K562 (cell line): ENCODE results near the gene ODC1. TPM values are rescaled to one million over a fixed set of nuclear protein-coding genes. Genes with fewer than 3 reads are reported as not detected.
A peak's percentile ranks its signal among the peaks of the same experiment; 100 is the strongest.

ENCODE experiments used
- ADNP ChIP-seq: fragments of 200-800 bp; sonication (Bioruptor generic); IDR thresholded peaks from 2 replicates; pipeline ENCODE4 v1.6.1; 2016; ENCODE audit warnings: missing genetic modification characterization, missing compliant biosample characterization
- BRD4 ChIP-seq: fragments of 200-600 bp; sonication (generic); IDR thresholded peaks from 2 replicates; pipeline ENCODE4 v1.6.1; 2017; ENCODE audit warnings: inconsistent platforms
- CBX1 ChIP-seq: sonication (generic); IDR thresholded peaks from 2 replicates; pipeline ENCODE4 v1.6.1; 2016; ENCODE audit warnings: antibody characterized with exemption, low read depth, mild to moderate bottlenecking
- CBX3 ChIP-seq, 2 experiments: IDR thresholded peaks; 1 replicate in 1 of 2; 2 replicates in 1 of 2; pipeline ENCODE4 v1.6.1; 2012; ENCODE audit warnings: inconsistent platforms in 2 of 2, low read length in 2 of 2, borderline replicate concordance in 1 of 2, control low read depth in 1 of 2
- DPF2 ChIP-seq: fragments of 450-650 bp; IDR thresholded peaks from 2 replicates; pipeline ENCODE4 v1.6.1; 2016
- GATAD2B ChIP-seq: fragments of 450-650 bp; IDR thresholded peaks from 2 replicates; pipeline ENCODE4 v1.6.1; 2017; ENCODE audit warnings: mild to moderate bottlenecking, borderline replicate concordance
- HOMEZ ChIP-seq: fragments of 250-450 bp; sonication (Bioruptor Pico); IDR thresholded peaks from 2 replicates; pipeline ENCODE4 v1.4.0; 2020; ENCODE audit warnings: mild to moderate bottlenecking, moderate library complexity
- KDM1A ChIP-seq, 2 experiments: fragments of 450-650 bp; IDR thresholded peaks; 2 replicates each; pipeline ENCODE4 v1.6.1; 2016; ENCODE audit warnings: mild to moderate bottlenecking in 2 of 2
- KDM5B ChIP-seq: fragments of 200-600 bp; sonication (generic); IDR thresholded peaks from 2 replicates; pipeline ENCODE4 v1.6.1; 2012; ENCODE audit warnings: low read depth, mild to moderate bottlenecking, moderate library complexity, low read length, control low read depth, inconsistent platforms; ENCODE audit not compliant: insufficient replicate concordance
- MGA ChIP-seq: fragments of 450-650 bp; IDR thresholded peaks from 2 replicates; pipeline ENCODE4 v1.6.1; 2016; ENCODE audit warnings: mild to moderate bottlenecking, moderate library complexity
- RNF219 ChIP-seq: fragments of 250-450 bp; sonication (Bioruptor Pico); IDR thresholded peaks from 2 replicates; pipeline ENCODE4 v1.5.0; 2022; ENCODE audit warnings: mild to moderate bottlenecking
- SP1 ChIP-seq: sonication (generic); formaldehyde crosslinking; IDR thresholded peaks from 2 replicates; pipeline ENCODE4 v1.8.1; 2022; ENCODE audit warnings: mild to moderate bottlenecking, missing genetic modification reagents
- ZNF561 ChIP-seq: fragments of 450-650 bp; formaldehyde crosslinking; conservative IDR thresholded peaks from 2 replicates; pipeline ENCODE4 v1.4.0; 2020; ENCODE audit warnings: mild to moderate bottlenecking, moderate library complexity
- polyA plus RNA-seq, 8 experiments: library from polyadenylated mRNA; depleted of rRNA in 4 of 8; stranded (reverse) in 5 of 8; unstranded in 3 of 8; fragments of >200 nt; fragmentation: Nextera tagmentation in 2 of 8; fragmentation: Illumina TruSeq in 1 of 8; extraction: Ambion mirVana in 2 of 8; extraction: Trizol in 1 of 8; gene quantifications; 2 replicates each; pipeline versions ENCODE4 v1.2.1 to v1.2.3, GENCODE V29; 2011 to 2014; ENCODE audit warnings: inconsistent platforms in 1 of 8, missing spikeins in 1 of 8
- total RNA-seq, 7 experiments: library from RNA; depleted of rRNA in 6 of 7; stranded (reverse); fragments of >200 nt in 6 of 7; fragmentation: Illumina TruSeq in 2 of 7; extraction: Trizol in 2 of 7; gene quantifications; 2 replicates each; pipeline versions ENCODE4 v1.2.1 to v1.2.3, GENCODE V29; 2011 to 2021; ENCODE audit warnings: low replicate concordance in 1 of 7

Gene ODC1
- total and polyA plus RNA-seq, 9 of the 15 experiments (the other 6 are each of a cell fraction or from before 2014, with no cell fraction given), result 142 to 563 (median 457) TPM

- TF ChIP-seq RNF219 (no peak), ZNF561 (CRISPR knock-in tag) (no peak), KDM5B (no peak), KDM1A (IDR thresholded peaks at IDR 0.05) (peak; percentile 84 to 92; a peak in 3 of 4 replicates), ADNP (tag) (peak; percentile 96), BRD4 (no peak), GATAD2B (no peak), MGA (no peak), CBX1 (peak; percentile 75; the same call in 1 of the 2 replicates), DPF2 (peak; percentile 57; the same call in 1 of the 2 replicates), HOMEZ (CRISPR knock-in tag) (no peak), SP1 (CRISPR knock-in tag) (peak; percentile 50; the same call in 1 of the 2 replicates), CBX3 (IDR thresholded peaks at IDR 0.05; ENCODE audit: borderline replicate concordance in 1 of 2, low read length in 2 of 2) (no peak; a peak in 1 of 3 replicates)
These were observed 23.0 kb upstream of the ODC1 start (continued) for GRCh38 chr2:10471046-10471571.
